PC-9 (cell line): ENCODE measurements around the gene TFCP2L1. TPM values are rescaled to one million over a fixed set of nuclear protein-coding genes. Genes with fewer than 3 reads are reported as not detected.
A peak's percentile ranks its signal among the peaks of the same experiment; 100 is the strongest.

Experiments used
- BruUV-seq: library from RNA; stranded (reverse); fragments of 400-500 nt; replicated peaks from 2 replicates; lab custom pipeline; 2021; lab: Mats Ljungman, UMichigan
- CTCF ChIA-PET: fragments of 300-600 bp; sonication (Branson Sonifier 250); formaldehyde crosslinking; loops from one replicate; lab custom pipeline; 2022; ENCODE audit warnings: antibody characterized with exemption; lab: Charles Lee
- POLR2A ChIA-PET: fragments of 300-600 bp; sonication (Branson Sonifier 250); formaldehyde crosslinking; loops from one replicate; lab custom pipeline; 2022; ENCODE audit warnings: antibody characterized with exemption; ENCODE audit not compliant: unreplicated experiment; lab: Charles Lee
- DNase-seq, 2 experiments: peaks; one replicate each; pipeline versions ENCODE4 v3.0.0 to v3.0.0-alpha.2; 2015 to 2022; ENCODE audit warnings: mixed read lengths in 1 of 2
- H2AFZ ChIP-seq: fragments of 200-600 bp; sonication (generic); 2 replicates; pipeline ENCODE4 v1.8.1; 2017; ENCODE audit warnings: antibody characterized with exemption
- H3F3A ChIP-seq: fragments of 200-600 bp; sonication (generic); 2 replicates; pipeline ENCODE4 v1.8.1; 2017; ENCODE audit warnings: antibody characterized with exemption, mild to moderate bottlenecking, low read depth; ENCODE audit not compliant: insufficient read depth
- H3K27ac ChIP-seq: fragments of 200-600 bp; sonication (generic); 2 replicates; pipeline ENCODE4 v1.6.1; 2016; ENCODE audit warnings: mixed run types
- H3K27me3 ChIP-seq: fragments of 200-600 bp; sonication (generic); 2 replicates; pipeline ENCODE4 v1.6.1; 2016; ENCODE audit warnings: low read depth, mixed run types; ENCODE audit not compliant: insufficient read depth
- H3K36me3 ChIP-seq: fragments of 200-600 bp; sonication (generic); 2 replicates; pipeline ENCODE4 v1.6.1; 2016; ENCODE audit warnings: low read depth, mixed run types
- H3K4me1 ChIP-seq: fragments of 200-600 bp; sonication (generic); replicated peaks from 2 replicates; pipeline ENCODE4 v1.6.1; 2016; ENCODE audit warnings: mixed run types; ENCODE audit not compliant: insufficient read depth
- H3K4me2 ChIP-seq: fragments of 200-600 bp; sonication (generic); 2 replicates; pipeline ENCODE4 v1.6.1; 2017; ENCODE audit warnings: mixed run types
- H3K4me3 ChIP-seq: fragments of 200-600 bp; sonication (generic); 2 replicates; pipeline ENCODE4 v1.6.1; 2016; ENCODE audit warnings: mixed run types
- H3K79me2 ChIP-seq: fragments of 200-600 bp; sonication (generic); 2 replicates; pipeline ENCODE4 v1.6.1; 2017; ENCODE audit warnings: low read depth, mixed run types
- H3K9me2 ChIP-seq: fragments of 200-600 bp; sonication (generic); 2 replicates; pipeline ENCODE4 v1.8.1; 2017; ENCODE audit warnings: mild to moderate bottlenecking; ENCODE audit not compliant: insufficient read depth
- H3K9me3 ChIP-seq: fragments of 200-600 bp; sonication (generic); 2 replicates; pipeline ENCODE4 v1.8.1; 2016; ENCODE audit warnings: low read depth; ENCODE audit not compliant: insufficient read depth
- H4K20me1 ChIP-seq: fragments of 200-600 bp; sonication (generic); 2 replicates; pipeline ENCODE4 v1.8.1; 2017; ENCODE audit not compliant: insufficient read depth
- EZH2 ChIP-seq: fragments of 200-600 bp; sonication (generic); IDR thresholded peaks from 2 replicates; pipeline ENCODE4 v1.8.0; 2017; ENCODE audit warnings: antibody characterized with exemption, low read depth
- intact Hi-C: fragments of 100-400 bp; cut with micrococcal nuclease; formaldehyde crosslinking; loops from one replicate; pipeline ENCODE4 v1.10.0; 2022; ENCODE audit not compliant: unreplicated experiment
- total RNA-seq: library from RNA; stranded (reverse); gene quantifications from 2 replicates; pipeline ENCODE4 v1.2.3, GENCODE V29; 2021
- TF ChIP-seq, protein P1 (sequence below): fragments of 200-600 bp; sonication (generic); conservative IDR thresholded peaks from 2 replicates; pipeline ENCODE4 v1.6.1; 2017; ENCODE audit warnings: mixed run types, antibody characterized with exemption, mild to moderate bottlenecking, moderate library complexity

The TFCP2L1 gene
- total RNA-seq, 1 experiment from 2014 or later = 4.6 TPM

DNA sequence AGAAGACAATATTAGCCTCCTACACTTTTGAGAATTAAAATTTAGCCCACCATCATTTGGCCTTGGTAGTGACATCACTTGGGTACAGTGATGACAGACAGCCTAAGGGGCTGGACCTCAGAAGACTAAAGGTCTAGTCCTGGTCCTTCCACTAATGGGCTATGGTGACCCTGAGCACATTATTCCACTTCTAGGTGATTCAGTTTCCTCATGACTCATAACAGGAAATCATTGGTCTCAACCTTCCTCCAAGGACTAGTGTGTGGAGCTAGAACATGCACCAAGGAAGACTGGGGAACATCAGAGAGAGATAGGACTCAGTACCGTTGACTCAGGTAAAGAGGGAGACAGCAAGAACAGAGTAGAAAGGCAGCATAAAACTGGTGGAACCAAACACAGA, 64.0 kb downstream of the TFCP2L1 start:
- no peaks in the 10 kb centered on the region for H3K36me3 ChIP-seq
- intact Hi-C loops = no loop called here
- no peaks in the 10 kb centered on the region for H3K27me3 ChIP-seq
- H3K4me2 ChIP-seq = no peak overlapping the region; the same call in 1 of the 2 replicates
- no peaks in the 10 kb centered on the region for H3F3A ChIP-seq
- H3K4me3 ChIP-seq = no peak overlapping the region
- H2AFZ ChIP-seq = no peak overlapping the region
- H3K79me2 ChIP-seq = no peaks in the 10 kb centered on the region
- H3K9me3 ChIP-seq = no peaks in the 10 kb centered on the region
- H3K4me1 ChIP-seq = no peaks in the 10 kb centered on the region; the same call in 1 of the 2 replicates
- peak overlapping the region; percentile 13; the same call in 1 of the 2 replicates for H3K27ac ChIP-seq
- peak; percentile 23 to 81 for DNase-seq
- TF ChIP-seq, protein P1, sequence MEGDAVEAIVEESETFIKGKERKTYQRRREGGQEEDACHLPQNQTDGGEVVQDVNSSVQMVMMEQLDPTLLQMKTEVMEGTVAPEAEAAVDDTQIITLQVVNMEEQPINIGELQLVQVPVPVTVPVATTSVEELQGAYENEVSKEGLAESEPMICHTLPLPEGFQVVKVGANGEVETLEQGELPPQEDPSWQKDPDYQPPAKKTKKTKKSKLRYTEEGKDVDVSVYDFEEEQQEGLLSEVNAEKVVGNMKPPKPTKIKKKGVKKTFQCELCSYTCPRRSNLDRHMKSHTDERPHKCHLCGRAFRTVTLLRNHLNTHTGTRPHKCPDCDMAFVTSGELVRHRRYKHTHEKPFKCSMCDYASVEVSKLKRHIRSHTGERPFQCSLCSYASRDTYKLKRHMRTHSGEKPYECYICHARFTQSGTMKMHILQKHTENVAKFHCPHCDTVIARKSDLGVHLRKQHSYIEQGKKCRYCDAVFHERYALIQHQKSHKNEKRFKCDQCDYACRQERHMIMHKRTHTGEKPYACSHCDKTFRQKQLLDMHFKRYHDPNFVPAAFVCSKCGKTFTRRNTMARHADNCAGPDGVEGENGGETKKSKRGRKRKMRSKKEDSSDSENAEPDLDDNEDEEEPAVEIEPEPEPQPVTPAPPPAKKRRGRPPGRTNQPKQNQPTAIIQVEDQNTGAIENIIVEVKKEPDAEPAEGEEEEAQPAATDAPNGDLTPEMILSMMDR = no peak
- no peak for TF ChIP-seq EZH2
- H3K9me2 ChIP-seq = no peaks in the 10 kb centered on the region
- ChIA-PET CTCF (interaction anchor here (0.6 to 0.8 kb wide), 2 partner anchors 11 to 141 kb away, joined by 4 read pairs; no protein-coding TSS in a partner anchor), POLR2A (interaction anchor here (0.6 to 1.0 kb wide), 2 partner anchors 12 to 59 kb away, joined by 3 to 8 read pairs; no protein-coding TSS in a partner anchor)
- BruUV-seq = no TSS peak
- no peaks in the 10 kb centered on the region for H4K20me1 ChIP-seq

DNA sequence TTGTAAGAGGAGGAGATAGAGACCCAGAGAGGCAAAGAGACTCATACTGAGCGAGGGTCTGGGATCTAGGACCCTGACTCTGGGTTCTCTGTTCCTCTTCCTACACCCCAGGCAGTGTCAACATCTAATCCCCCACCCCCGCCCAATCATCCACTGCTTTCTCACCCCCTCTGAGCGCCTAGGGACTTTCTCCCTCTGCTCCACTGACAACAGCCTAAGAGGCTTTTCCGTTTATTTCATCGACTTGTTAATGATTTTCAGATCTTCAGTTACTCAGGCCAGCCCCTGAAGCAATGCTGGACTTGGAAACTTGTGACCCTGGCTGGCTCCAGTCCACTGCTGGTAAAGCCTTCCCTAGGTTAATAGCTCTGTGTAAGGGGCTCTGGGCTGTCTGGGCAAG, 65.1 kb downstream of the TFCP2L1 start:
- CTCF ChIA-PET = no interaction called here
- BruUV-seq = no TSS peak
- H4K20me1 ChIP-seq = no peaks in the 10 kb centered on the region
- intact Hi-C loops = no loop called here
- POLR2A ChIA-PET = no interaction called here
- no peaks in the 10 kb centered on the region for H3F3A ChIP-seq
- no peak overlapping the region for H3K4me3 ChIP-seq
- TF ChIP-seq, protein P1 = no peak
- no peak for TF ChIP-seq EZH2
- H3K4me1 ChIP-seq = no peaks in the 10 kb centered on the region; the same call in 1 of the 2 replicates
- no peaks in the 10 kb centered on the region for H3K9me3 ChIP-seq
- no peaks in the 10 kb centered on the region for H3K79me2 ChIP-seq
- no peak for DNase-seq
- H3K27me3 ChIP-seq = no peaks in the 10 kb centered on the region
- H3K36me3 ChIP-seq = no peaks in the 10 kb centered on the region
- H3K4me2 ChIP-seq = no peak overlapping the region
- H3K27ac ChIP-seq = no peak overlapping the region
- no peak overlapping the region for H2AFZ ChIP-seq
- no peaks in the 10 kb centered on the region for H3K9me2 ChIP-seq

DNA sequence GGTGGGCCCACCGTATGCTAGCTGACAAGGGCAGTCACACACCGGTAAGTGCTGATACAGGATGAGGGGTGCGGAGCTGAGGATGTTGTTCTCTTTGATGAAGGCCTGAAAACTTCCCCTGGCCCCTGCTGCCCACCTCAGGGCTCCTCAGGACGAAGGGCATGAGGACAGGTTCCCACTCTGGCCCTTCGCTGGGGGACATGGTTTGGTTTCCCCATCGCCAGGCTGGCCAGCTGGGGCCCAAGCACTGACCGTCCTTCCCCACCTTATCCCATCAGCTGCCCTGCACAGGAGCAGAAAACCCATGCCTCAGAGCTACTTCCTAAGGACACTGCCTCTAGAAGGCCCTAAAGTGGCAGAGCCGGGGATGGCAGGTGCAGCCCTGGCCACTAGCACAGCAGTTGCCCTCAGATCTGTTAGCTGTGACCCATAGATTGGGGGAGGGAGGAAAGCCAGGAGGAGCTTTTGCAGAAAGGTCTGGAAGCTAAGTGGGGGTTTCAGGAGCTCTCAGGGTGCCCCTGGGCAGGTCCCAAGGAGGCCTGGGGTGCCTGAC, 66.5 kb downstream of the TFCP2L1 start:
- no peak overlapping the region for H3K4me2 ChIP-seq
- POLR2A ChIA-PET = interaction anchor here (0.7 kb wide), 1 partner anchor 438 kb away, joined by 3 read pairs; no protein-coding TSS in a partner anchor
- no peaks in the 10 kb centered on the region for H3K9me2 ChIP-seq
- DNase-seq = no peak
- TF ChIP-seq EZH2 = no peak
- TF ChIP-seq, protein P1 = no peak
- no peak overlapping the region for H3K27ac ChIP-seq
- H2AFZ ChIP-seq = no peak overlapping the region
- no peaks in the 10 kb centered on the region for H4K20me1 ChIP-seq
- H3K27me3 ChIP-seq = no peaks in the 10 kb centered on the region
- intact Hi-C loops = no loop called here
- H3K79me2 ChIP-seq = no peaks in the 10 kb centered on the region
- CTCF ChIA-PET = interaction anchor here (0.6 kb wide), 1 partner anchor 511 kb away, joined by 3 read pairs; no protein-coding TSS in a partner anchor
- H3K4me3 ChIP-seq = no peak overlapping the region
- no TSS peak for BruUV-seq
- H3F3A ChIP-seq = no peaks in the 10 kb centered on the region
- no peaks in the 10 kb centered on the region for H3K36me3 ChIP-seq
- no peaks in the 10 kb centered on the region for H3K9me3 ChIP-seq
- H3K4me1 ChIP-seq = no peaks in the 10 kb centered on the region; the same call in 1 of the 2 replicates
